HG03135 (cell line): ENCODE results near the gene NUF2.
"Not testable (repeated sequence)": the region's sequence is repeated elsewhere in the genome, so short reads cannot be mapped to it uniquely, and the experiment has no call there.

ENCODE experiments used
- ATAC-seq: cut with Tn5 transposase; IDR thresholded peaks from one replicate; pipeline ENCODE4 v1.9.1; 2021; ENCODE audit warnings: mild to moderate bottlenecking, moderate library complexity; ENCODE audit not compliant: unreplicated experiment

Gene NUF2

DNA sequence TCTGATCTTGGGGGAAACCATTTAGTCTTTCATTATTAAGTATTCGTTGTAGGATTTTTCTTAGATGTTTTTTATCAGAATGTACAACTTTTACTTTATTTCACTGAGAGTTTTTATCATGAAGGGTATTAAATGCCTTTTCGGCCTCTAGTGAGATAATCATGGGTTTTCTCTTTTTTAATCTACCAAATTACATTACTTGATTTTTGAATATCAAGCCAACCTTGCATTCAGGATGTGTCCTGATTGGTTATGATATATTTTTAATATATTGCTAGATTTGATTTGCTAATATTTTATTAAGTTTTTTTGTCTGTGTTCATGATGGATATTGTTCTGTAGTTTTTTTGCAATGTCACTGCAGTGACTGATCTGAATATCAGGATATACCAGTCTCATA, 9.4 kb downstream of the NUF2 start:
- no peak for ATAC-seq

DNA sequence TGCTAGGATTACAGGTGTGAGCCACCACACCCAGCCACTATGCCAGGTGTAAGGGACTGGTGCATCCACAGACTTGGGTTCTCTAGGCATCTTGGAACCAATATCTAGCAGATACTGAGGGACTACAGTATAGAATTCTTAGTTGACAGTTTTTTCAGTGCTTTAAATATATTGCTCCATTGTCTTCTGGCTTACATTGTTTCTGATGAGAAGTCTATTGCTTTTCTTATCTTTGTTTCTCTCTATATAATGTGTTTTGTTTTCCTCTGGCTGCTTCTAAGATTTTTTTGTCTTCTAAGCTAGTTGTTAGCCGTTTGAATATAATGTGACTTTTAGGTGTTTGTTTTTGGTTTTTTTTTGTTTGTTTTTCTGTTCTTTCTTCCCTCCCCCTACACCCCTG, 13.5 kb downstream of the NUF2 start:
- no peak for ATAC-seq

GRCh38 chr1:163337631-163338030, 15.9 kb downstream of the NUF2 start:
- no peak for ATAC-seq

DNA sequence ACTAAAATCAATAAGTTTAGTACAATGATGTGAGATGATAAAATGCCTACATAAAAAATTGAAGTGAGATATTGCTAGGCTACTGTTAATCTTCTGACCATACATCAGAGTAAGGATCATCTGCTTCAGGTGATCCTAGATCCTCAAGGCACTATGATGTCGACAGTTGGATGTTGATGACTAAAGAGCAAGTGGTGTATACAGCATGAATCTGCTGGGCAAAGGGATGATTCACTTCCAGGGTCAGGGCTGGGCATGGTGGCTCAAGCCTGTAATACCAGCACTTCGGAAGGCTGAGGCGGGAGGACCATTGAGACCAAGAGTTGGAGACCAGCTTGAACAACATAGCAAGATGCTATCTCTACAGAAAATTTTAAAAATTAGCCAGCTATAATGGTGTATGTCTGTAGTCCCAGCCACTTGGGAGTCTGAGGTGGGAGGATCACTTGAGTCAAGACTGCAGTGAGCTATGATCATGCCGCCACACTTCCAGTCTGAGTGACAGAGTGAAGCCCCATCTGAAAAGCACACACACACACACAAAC, 24.6 kb downstream of the NUF2 start:
- ATAC-seq: no peak

GRCh38 chr1:163347106-163347505, 25.4 kb downstream of the NUF2 start:
- ATAC-seq: no peak

DNA sequence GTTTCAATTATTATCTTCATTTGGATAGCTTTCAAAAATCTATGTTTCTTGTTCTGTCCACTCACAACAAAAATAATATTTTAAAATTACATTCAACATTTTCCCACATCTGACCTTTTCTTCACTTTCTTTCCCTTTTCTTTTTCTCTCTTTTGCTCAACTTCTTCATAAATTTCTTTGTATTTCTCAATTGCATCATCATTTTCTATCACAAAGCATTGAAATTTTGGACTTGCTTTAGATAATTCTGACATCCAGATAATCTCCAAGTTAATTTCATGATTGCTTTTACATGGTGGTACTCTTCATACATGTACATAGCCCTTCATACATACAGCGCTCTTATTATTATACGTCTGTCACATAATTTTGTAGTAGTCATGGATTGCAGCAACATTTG, 30.2 kb downstream of the NUF2 start:
- ATAC-seq: no peak

DNA sequence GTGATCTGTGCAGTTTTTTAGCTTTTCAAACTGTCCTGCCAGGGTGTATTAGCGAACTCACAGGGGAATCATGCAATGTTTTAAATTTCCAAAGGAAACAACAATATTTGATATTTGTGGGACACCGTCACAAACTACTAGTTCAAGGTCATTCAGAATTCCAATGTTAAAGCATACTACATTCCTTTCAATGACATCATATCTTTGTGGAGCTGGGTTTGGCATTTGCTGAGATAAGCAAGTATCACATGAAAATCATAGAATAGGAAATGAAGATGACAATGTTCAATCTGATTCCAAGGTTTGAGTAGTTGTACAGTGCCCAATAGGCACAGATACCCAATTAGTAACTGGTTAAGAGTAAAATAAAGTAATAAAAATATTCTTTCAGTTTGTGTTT, 35.6 kb downstream of the NUF2 start:
- ATAC-seq: no peak

GRCh38 chr1:163358172-163358571, 36.4 kb downstream of the NUF2 start:
- ATAC-seq: not testable (repeated sequence)

- ATAC-seq: no peak
Measured at GRCh38 chr1:163361123-163361934, 39.6 kb downstream of the NUF2 start.

GRCh38 chr1:163365186-163365585, 43.4 kb downstream of the NUF2 start:
- no peak for ATAC-seq

DNA sequence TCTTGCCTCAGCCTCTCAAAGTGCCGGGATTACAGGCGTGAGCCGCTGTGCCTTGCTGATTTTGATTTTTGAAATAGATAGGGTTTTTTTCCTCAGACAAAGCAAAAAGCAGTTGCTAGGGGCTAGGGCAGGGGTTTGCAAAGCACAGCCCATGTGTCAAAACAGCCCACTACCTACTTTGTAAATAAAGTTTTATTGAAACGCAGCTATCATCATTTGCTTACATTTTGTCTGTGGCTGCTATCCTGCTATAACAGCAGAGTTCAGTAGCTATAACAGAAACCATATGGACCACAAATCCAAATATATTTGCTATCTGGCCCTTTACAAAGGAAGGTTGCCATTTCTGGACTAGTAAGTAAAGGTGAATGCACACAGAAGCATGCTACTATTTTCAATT, 44.8 kb downstream of the NUF2 start:
- ATAC-seq: no peak

- no peak for ATAC-seq
Measured at GRCh38 chr1:163367721-163368120, 46.0 kb downstream of the NUF2 start.

- no peak for ATAC-seq
Measured at GRCh38 chr1:163372576-163372975, 50.8 kb downstream of the NUF2 start.

GRCh38 chr1:163378554-163378953, 56.8 kb downstream of the NUF2 start:
- ATAC-seq: no peak

DNA sequence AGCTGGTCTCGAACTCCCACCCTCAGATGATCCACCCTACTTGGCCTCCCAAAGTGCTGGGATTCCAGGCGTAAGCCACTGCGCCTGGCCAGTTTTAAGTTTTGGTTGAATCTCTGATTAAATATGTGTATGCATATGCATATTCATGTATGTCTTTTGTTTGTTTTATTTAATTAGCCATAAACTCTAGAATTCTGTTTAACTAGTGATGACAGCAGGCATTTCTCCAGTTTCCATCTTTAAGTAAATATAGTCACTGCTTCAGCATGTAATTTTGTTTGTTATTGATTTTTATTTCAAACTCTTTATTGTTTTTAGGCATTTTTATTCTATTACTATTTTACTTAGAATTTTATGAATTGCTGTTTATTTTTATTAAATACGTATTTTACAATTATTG, 58.0 kb downstream of the NUF2 start:
- no peak for ATAC-seq

DNA sequence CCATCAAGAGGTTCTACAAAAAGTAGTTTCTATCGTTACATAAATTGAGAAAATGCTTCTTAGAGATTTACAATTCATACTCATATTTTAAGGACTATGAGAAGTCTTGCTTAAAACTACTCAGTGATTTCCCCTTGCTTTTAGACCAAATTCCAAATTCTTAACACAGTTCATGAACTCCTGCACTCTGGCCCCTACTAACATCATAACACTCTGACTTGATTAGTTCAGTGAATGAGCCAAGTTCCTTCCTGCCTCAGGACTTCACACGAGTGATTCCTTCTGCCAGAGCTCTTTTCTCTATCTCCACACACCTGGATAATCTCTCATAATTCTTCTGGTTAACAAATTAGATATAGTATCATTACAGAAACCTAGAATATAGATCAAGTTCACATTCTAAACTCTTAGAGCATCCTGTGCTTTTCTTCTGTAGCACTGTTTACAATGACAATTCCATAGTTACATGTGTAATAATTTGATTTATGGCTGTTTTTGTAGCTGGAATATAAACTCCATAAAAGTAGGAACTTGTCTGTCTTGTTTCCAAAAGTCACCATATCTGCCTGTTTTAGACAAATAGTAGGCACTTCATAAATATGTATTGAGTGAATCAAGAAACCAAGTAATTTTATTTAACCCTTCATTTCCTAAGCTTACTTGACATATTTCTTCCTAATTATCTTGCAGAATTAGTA, 59.9 kb downstream of the NUF2 start:
- ATAC-seq: no peak

DNA sequence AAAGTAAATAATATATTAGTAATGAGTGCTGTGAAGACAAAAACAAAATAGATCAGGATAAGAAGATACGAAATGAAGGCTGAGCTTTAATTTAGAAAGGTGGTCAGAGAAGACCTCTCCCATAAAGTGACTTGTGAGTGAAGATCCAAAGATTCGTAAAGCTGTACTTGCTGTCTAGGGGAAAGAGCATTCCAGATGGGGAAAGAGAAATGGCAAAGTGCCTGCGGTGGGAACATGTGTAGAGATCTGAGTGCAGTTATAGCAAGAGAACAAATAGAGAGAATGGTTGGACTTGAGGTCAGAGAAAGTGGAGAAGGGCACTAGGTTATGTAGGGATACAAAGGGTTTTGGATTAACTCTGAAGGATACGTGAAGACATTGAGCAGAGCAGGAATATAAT, 60.6 kb downstream of the NUF2 start:
- no peak for ATAC-seq

DNA sequence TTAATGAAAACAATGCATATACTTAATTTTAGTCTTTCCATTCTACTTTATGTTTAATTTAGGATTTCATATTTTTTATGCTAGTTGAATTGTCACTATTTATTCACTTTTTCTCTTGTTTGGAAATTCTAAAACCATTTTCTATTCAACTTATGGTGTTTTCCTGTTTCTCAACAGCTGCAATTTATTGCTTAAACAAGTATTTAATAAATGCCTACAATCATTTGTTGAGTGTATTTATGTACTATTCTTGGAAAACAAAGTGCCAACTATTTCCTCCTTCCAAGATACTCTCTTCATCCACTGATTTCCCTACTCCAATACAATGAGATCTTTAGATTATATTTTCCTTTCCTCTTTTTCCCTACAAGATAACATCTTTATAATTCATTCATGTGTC, 65.4 kb downstream of the NUF2 start:
- no peak for ATAC-seq

- ATAC-seq: no peak
Measured at GRCh38 chr1:163388970-163389369, 67.2 kb downstream of the NUF2 start.

GRCh38 chr1:163395790-163396189, 74.0 kb downstream of the NUF2 start:
- no peak for ATAC-seq

GRCh38 chr1:163397451-163398200, 75.9 kb downstream of the NUF2 start:
- no peak for ATAC-seq

DNA sequence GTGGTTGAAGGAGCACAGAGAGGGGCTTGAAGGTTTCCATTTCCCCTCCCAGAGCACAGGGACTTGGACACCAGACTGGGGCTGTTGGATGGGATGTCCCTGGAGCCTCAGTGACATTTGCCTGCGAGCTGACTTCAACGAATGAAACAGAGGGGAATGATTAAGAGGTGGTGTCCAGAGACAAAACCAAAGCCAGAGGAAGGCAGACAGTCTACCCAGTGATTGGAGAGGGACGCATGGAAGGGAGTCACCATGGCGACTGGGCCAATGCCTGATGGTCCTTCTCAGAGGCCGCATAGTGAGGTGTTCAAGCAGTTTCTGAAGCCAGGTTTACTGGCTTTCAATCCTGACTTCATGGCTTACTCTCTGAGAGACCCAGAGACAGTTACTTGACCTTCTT, 77.2 kb downstream of the NUF2 start:
- ATAC-seq: no peak
